GM19395 (cell line): ENCODE results near the gene ZMYND10.
"Not testable (repeated sequence)": the region's sequence is repeated elsewhere in the genome, so short reads cannot be mapped to it uniquely, and the experiment has no call there.

Experiments used
- ATAC-seq: cut with Tn5 transposase; IDR thresholded peaks from one replicate; pipeline ENCODE4 v1.9.1; 2021; ENCODE audit warnings: mild to moderate bottlenecking, moderate library complexity; ENCODE audit not compliant: unreplicated experiment

ZMYND10 gene

GRCh38 chr3:50312041-50312440, 33.5 kb downstream of the ZMYND10 start:
- not testable (repeated sequence) for ATAC-seq

GRCh38 chr3:50304601-50305000, 40.9 kb downstream of the ZMYND10 start:
- no peak for ATAC-seq

- no peak for ATAC-seq
These were observed 42.3 kb downstream of the ZMYND10 start, which contains the start of gene HYAL1 for GRCh38 chr3:50303013-50303815. HYAL1 (minus strand) TSS chr3:50303574; CDS start chr3:50302956, 618 bp downstream.

- no peak for ATAC-seq
These were observed 43.2 kb downstream of the ZMYND10 start for GRCh38 chr3:50302095-50303012.

- no peak for ATAC-seq
These were observed 44.8 kb downstream of the ZMYND10 start for GRCh38 chr3:50300681-50301254.

GRCh38 chr3:50299929-50300680, 45.4 kb downstream of the ZMYND10 start:
- ATAC-seq: peak; percentile 0

- ATAC-seq: no peak
These were observed 45.9 kb downstream of the ZMYND10 start for GRCh38 chr3:50299638-50299928.

- peak; percentile 83 for ATAC-seq
These were observed 46.5 kb downstream of the ZMYND10 start, which contains the start of the genes HYAL3 and NAA80 for GRCh38 chr3:50298836-50299637. HYAL3 (minus strand) TSS chr3:50299405; CDS start chr3:50295602, 3,803 bp downstream. NAA80 (minus strand) TSS chr3:50299405; CDS start chr3:50297463, 1,942 bp downstream.

GRCh38 chr3:50297896-50298725, 47.4 kb downstream of the ZMYND10 start:
- ATAC-seq: no peak

- no peak for ATAC-seq
These were observed 48.2 kb downstream of the ZMYND10 start for GRCh38 chr3:50297384-50297775.

- no peak for ATAC-seq
These were observed 48.7 kb downstream of the ZMYND10 start for GRCh38 chr3:50296721-50297383.

- no peak for ATAC-seq
These were observed 49.7 kb downstream of the ZMYND10 start for GRCh38 chr3:50295553-50296431.

GRCh38 chr3:50294492-50295403, 50.8 kb downstream of the ZMYND10 start:
- no peak for ATAC-seq

GRCh38 chr3:50294089-50294488, 51.4 kb downstream of the ZMYND10 start:
- no peak for ATAC-seq

- no peak for ATAC-seq
These were observed 52.3 kb downstream of the ZMYND10 start for GRCh38 chr3:50293079-50293801.
